ENCODE results near the gene NANOG. TPM values are rescaled to one million over a fixed set of nuclear protein-coding genes. Genes with fewer than 3 reads are reported as not detected.
A peak's percentile ranks its signal among the peaks of the same experiment; 100 is the strongest.
"Not testable (repeated sequence)": the region's sequence is repeated elsewhere in the genome, so short reads cannot be mapped to it uniquely, and the experiment has no call there.

The NANOG gene
- total and polyA plus RNA-seq, 2 experiments from 2014 or later: 0.06 TPM; not detected in 1

DNA sequence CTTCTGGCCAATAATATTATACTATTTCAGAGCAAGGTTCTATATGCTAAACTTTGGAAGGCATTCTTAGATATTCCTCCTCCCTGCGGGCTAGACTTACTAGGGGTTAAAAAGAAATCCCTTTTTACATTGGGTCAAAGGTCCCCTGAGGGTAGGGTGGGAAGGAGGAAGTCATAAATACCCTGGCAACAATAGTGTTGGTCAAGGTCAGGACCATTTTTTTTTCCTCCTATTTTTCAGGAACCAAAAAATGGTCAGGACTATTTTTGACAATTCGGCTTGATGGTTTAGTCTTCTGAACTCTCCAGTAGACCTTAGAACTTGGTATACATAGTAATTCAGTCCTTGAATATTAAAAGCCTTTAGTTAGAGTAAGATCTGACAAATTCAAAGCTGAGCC lies 4.5 kb upstream of the NANOG start:
- Histone ChIP-seq H3K4me1 (ENCODE audit: low read depth) (no peaks in the 10 kb centered on the region), H3K36me3 (no peaks in the 10 kb centered on the region), H3K9me3 (ENCODE audit: low read depth) (no peaks in the 10 kb centered on the region), H3K27ac (no peak overlapping the region), H3K4me3 (no peak overlapping the region), H3K27me3 (peaks cover 10% of the 10 kb centered on the region)
- TF ChIP-seq, protein P1, sequence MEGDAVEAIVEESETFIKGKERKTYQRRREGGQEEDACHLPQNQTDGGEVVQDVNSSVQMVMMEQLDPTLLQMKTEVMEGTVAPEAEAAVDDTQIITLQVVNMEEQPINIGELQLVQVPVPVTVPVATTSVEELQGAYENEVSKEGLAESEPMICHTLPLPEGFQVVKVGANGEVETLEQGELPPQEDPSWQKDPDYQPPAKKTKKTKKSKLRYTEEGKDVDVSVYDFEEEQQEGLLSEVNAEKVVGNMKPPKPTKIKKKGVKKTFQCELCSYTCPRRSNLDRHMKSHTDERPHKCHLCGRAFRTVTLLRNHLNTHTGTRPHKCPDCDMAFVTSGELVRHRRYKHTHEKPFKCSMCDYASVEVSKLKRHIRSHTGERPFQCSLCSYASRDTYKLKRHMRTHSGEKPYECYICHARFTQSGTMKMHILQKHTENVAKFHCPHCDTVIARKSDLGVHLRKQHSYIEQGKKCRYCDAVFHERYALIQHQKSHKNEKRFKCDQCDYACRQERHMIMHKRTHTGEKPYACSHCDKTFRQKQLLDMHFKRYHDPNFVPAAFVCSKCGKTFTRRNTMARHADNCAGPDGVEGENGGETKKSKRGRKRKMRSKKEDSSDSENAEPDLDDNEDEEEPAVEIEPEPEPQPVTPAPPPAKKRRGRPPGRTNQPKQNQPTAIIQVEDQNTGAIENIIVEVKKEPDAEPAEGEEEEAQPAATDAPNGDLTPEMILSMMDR (IDR thresholded peaks at IDR 0.05; ENCODE audit: low read depth, low read length): no peak
- no peak for DNase-seq (ENCODE audit: low read depth in 1 of 2, low spot score in 1 of 2)

DNA sequence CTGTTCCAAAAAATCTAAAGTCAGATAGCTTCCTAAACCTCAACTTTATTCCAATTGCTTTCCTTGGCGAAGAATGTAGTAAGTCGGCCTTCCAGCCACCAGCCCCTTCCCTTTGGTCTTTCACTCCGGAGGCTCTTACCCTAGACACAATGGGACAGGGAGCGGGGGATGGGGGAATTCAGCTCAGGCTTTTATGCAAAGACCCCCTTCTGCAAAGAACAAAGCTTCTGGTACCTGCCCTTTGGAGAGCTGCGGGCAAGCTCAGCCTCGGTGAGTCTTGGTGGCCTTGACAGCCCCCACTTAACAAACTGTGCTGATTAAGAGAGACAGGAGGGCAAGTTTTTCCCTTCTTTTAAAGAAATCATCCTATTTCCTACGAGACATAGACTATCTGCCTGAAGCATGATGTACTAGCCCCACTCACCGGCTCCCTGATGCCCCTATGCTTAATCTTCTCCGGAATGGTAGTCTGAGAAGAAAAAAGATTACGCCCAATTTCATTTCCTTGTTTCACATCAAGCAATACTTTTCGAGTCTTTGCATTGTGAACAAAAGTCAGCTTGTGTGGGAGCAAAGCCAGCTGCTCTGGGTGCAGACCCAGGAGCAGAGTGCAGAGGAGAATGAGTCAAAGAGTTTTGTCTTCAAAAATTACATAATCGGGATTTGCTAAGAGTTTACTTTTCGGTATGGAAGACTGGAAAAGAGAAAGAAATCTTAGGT lies 1.5 kb upstream of the NANOG start:
- peaks cover 10% of the 10 kb centered on the region for H3K27me3 ChIP-seq
- TF ChIP-seq, protein P1 (IDR thresholded peaks at IDR 0.05; ENCODE audit: low read depth, low read length): no peak
- H3K36me3 ChIP-seq: no peaks in the 10 kb centered on the region
- H3K27ac ChIP-seq: no peak overlapping the region
- peak in 1 of 2 donors; percentile 47 for DNase-seq (ENCODE audit: low read depth in 1 of 2, low spot score in 1 of 2)
- H3K4me3 ChIP-seq: no peak overlapping the region
- H3K4me1 ChIP-seq (ENCODE audit: low read depth): no peaks in the 10 kb centered on the region
- no peaks in the 10 kb centered on the region for H3K9me3 ChIP-seq (ENCODE audit: low read depth)

DNA sequence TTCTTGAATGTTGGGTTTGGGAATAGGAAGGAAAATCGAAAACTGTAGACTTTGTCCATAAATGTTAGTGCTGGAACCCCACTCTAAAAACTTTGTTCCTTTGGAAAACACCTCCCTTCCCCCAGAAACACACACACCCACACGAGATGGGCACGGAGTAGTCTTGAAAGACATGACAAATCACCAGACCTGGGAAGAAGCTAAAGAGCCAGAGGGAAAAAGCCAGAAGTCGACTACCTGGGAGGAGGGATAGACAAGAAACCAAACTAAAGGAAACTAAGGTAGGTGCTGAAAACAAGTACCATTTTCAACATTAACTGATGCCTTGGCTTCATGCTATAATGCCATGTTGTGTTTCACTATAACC lies 925 bp upstream of the NANOG start:
- H3K4me3 ChIP-seq: no peak overlapping the region
- H3K27ac ChIP-seq: no peak overlapping the region
- TF ChIP-seq, protein P1 (IDR thresholded peaks at IDR 0.05; ENCODE audit: low read depth, low read length): no peak

DNA sequence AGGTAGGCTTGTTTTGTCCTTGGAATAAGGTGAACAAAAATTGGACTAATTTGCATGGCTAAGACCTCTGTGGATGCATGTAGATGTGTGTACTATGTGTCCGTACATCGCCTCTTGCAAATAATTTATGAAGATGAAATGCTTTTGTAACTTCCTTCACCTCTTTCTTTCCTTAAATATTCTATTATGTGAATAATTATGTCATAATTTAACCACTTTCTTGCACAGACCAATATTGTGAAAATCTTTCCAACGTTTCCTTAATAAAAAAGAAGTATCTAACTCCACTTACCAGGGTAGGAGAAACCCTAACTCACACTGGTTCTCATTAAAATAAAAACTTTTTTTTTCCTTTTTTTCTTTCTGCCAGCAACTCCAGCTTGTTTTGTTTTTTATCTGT lies 4.0 kb downstream of the NANOG start:
- Histone ChIP-seq H3K27ac (no peak overlapping the region), H3K4me3 (no peak overlapping the region), H3K36me3 (no peaks in the 10 kb centered on the region), H3K4me1 (ENCODE audit: low read depth) (no peaks in the 10 kb centered on the region), H3K27me3 (peaks cover 3% of the 10 kb centered on the region), H3K9me3 (ENCODE audit: low read depth) (no peaks in the 10 kb centered on the region)
- DNase-seq (ENCODE audit: low read depth in 1 of 2, low spot score in 1 of 2): no peak
- TF ChIP-seq, protein P1 (IDR thresholded peaks at IDR 0.05; ENCODE audit: low read depth, low read length): no peak

More for the DNA sequence above, 925 bp upstream of the NANOG start:
- no peak for DNase-seq (ENCODE audit: low read depth in 1 of 2, low spot score in 1 of 2)
- Histone ChIP-seq H3K9me3 (ENCODE audit: low read depth) (no peaks in the 10 kb centered on the region), H3K36me3 (no peaks in the 10 kb centered on the region), H3K4me1 (ENCODE audit: low read depth) (no peaks in the 10 kb centered on the region), H3K27me3 (peaks cover 10% of the 10 kb centered on the region)

DNA sequence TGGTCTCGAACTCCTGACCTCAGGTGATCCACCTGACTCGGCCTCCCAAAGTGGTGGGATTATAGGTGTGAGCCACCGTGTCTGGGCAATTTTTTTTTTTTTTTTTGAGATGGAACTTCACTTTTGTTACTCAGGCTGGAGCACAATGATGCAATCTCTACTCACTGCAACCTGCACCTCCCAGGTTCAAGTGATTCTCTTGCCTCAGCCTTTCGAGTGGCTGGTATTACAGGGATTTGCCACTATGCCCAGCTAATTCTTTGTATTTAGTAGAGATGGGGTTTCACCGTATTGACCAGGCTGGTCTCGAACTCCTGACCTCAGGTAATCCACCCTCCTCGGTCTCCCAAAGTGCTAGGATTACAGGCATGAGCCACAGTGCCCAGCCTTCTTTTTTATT lies 8.1 kb downstream of the NANOG start:
- H3K4me3 ChIP-seq; H3K27ac ChIP-seq; H3K36me3 ChIP-seq; H3K9me3 ChIP-seq (ENCODE audit: low read depth); DNase-seq (ENCODE audit: low read depth in 1 of 2, low spot score in 1 of 2); H3K27me3 ChIP-seq; H3K4me1 ChIP-seq (ENCODE audit: low read depth): not testable (repeated sequence)

DNA sequence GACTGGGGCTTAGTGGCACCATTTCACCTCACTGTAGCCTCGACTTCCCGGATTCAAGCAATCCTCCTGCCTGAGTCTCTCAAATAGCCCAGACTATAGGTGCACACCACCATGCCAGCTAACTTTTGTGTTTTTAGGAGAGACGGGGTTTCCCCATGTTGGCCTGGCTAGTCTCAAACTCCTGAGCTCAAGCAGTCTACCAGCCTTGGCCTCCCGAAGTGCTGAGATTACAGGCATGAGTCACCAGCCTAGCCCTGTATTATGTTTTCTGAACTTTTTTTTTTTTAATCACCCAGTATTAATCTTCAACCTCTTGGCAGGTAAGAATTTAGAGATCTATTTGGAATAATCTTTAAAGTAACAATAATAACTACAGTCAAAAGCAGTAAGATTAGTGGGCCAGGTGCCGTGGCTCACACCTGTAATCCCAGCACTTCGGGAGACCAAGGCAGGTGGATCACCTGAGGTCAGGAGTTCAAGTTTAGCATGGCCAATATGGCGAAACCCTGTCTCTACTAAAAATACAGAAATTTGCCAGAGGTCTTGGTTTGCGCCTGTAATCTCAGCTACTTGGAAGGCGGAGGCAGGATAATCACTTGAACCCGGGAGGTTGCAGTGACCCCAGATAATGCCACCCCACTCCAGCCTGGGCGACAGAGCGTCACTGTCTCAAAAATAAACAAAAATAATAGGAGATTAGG lies 8.6 kb downstream of the NANOG start:
- DNase-seq (ENCODE audit: low read depth in 1 of 2, low spot score in 1 of 2): peak; percentile 7 to 24
- no peaks in the 10 kb centered on the region for H3K36me3 ChIP-seq
- no peaks in the 10 kb centered on the region for H3K27me3 ChIP-seq
- peak overlapping the region; percentile 57 for H3K27ac ChIP-seq
- no peaks in the 10 kb centered on the region for H3K9me3 ChIP-seq (ENCODE audit: low read depth)
- TF ChIP-seq, protein P1 (IDR thresholded peaks at IDR 0.05; ENCODE audit: low read depth, low read length): no peak
- H3K4me1 ChIP-seq (ENCODE audit: low read depth): no peaks in the 10 kb centered on the region
- no peak overlapping the region for H3K4me3 ChIP-seq

DNA sequence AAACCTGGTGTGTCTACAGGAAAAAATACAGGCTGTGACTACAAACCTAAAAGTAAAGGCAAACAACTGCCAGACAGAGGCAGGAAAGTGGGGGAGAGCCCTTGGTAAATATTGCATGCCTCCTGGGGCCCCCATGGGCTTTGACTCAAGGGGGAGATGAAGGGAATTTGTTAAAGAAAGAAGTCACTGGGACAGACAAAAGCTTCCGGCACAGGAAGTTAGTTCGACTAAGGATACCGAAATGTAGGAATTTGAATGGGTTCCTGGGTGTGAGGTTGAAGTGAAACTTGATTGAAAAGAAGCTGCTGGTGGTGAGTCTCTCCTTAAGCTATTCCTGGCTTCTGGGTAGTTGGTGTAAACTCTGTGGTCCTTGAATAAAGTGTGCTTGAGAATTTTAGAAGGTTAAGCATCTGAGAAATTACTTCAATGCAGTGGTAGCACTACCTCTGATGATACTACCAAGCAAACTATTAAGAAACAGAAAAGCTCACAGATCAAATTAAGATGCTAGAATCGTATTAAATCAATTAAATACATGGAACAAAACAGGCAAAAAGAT lies 9.6 kb downstream of the NANOG start:
- not testable (repeated sequence) for H3K27me3 ChIP-seq; H3K4me3 ChIP-seq; H3K4me1 ChIP-seq (ENCODE audit: low read depth); H3K36me3 ChIP-seq; DNase-seq (ENCODE audit: low read depth in 1 of 2, low spot score in 1 of 2); H3K9me3 ChIP-seq (ENCODE audit: low read depth)
- peak overlapping the region; percentile 57 for H3K27ac ChIP-seq

Data from cardiac muscle cell (in vitro differentiated cells and primary cell).